Neural progenitor cell (in vitro differentiated cells): Measurements from ENCODE around the gene ABCG4. TPM values are rescaled to one million over a fixed set of nuclear protein-coding genes. Genes with fewer than 3 reads are reported as not detected.

Experiments used
- DNase-seq: peaks from one replicate; pipeline ENCODE4 v3.0.0-alpha.2; 2016; ENCODE audit warnings: low spot score
- H2AFZ ChIP-seq: fragments of 200-600 bp; sonication (generic); replicated peaks from 2 replicates; pipeline ENCODE4 v1.6.1; 2016; ENCODE audit warnings: antibody characterized with exemption
- H3F3A ChIP-seq: fragments of 200-600 bp; sonication (generic); 2 replicates; pipeline ENCODE4 v1.6.1; 2016; ENCODE audit warnings: antibody characterized with exemption, low read depth
- H3K27ac ChIP-seq: fragments of 200-600 bp; sonication (generic); 2 replicates; pipeline ENCODE4 v1.5.1; 2016; ENCODE audit warnings: mild to moderate bottlenecking
- H3K27me3 ChIP-seq: fragments of 200-600 bp; sonication (generic); 2 replicates; pipeline ENCODE4 v1.6.1; 2016; ENCODE audit warnings: mild to moderate bottlenecking, moderate library complexity
- H3K36me3 ChIP-seq: fragments of 200-600 bp; sonication (generic); 2 replicates; pipeline ENCODE4 v1.5.1; 2016
- H3K4me1 ChIP-seq: fragments of 200-600 bp; sonication (generic); 2 replicates; pipeline ENCODE4 v1.6.1; 2016; ENCODE audit warnings: mixed run types
- H3K4me2 ChIP-seq: fragments of 200-600 bp; sonication (generic); 2 replicates; pipeline ENCODE4 v1.6.1; 2016
- H3K4me3 ChIP-seq: fragments of 200-600 bp; sonication (generic); 2 replicates; pipeline ENCODE4 v1.5.1; 2016
- H3K79me2 ChIP-seq: fragments of 200-600 bp; sonication (generic); 2 replicates; pipeline ENCODE4 v1.6.1; 2016; ENCODE audit warnings: low read depth
- H3K9ac ChIP-seq: fragments of 200-600 bp; sonication (generic); 2 replicates; pipeline ENCODE4 v1.6.1; 2016
- H3K9me3 ChIP-seq: fragments of 200-600 bp; sonication (generic); 2 replicates; pipeline ENCODE4 v1.5.1; 2016; ENCODE audit warnings: low read depth
- H4K20me1 ChIP-seq: fragments of 200-600 bp; sonication (generic); 2 replicates; pipeline ENCODE4 v1.6.1; 2016; ENCODE audit warnings: low read depth
- H3K27ac Mint-ChIP-seq: 3 replicates; pipeline ENCODE4 v1.8.0; 2021; ENCODE audit warnings: mixed read lengths
- H3K27me3 Mint-ChIP-seq: 2 replicates; pipeline ENCODE4 v1.8.0; 2022; ENCODE audit warnings: low read depth, mild to moderate bottlenecking, inconsistent platforms, moderate library complexity, mixed read lengths; ENCODE audit not compliant: insufficient read depth
- H3K36me3 Mint-ChIP-seq: 3 replicates; pipeline ENCODE4 v1.8.0; 2021; ENCODE audit warnings: mixed read lengths
- H3K4me1 Mint-ChIP-seq: 3 replicates; pipeline ENCODE4 v1.8.0; 2021; ENCODE audit warnings: mixed read lengths
- H3K4me3 Mint-ChIP-seq: 3 replicates; pipeline ENCODE4 v1.8.0; 2021; ENCODE audit warnings: mild to moderate bottlenecking, moderate library complexity, mixed read lengths
- H3K9me3 Mint-ChIP-seq: 3 replicates; pipeline ENCODE4 v1.8.0; 2020; ENCODE audit warnings: mixed read lengths
- CTCF ChIP-seq: fragments of 200-600 bp; sonication (generic); IDR thresholded peaks from 2 replicates; pipeline ENCODE4 v1.5.1; 2017; ENCODE audit warnings: antibody characterized with exemption, mild to moderate bottlenecking
- EZH2 ChIP-seq: fragments of 200-600 bp; sonication (generic); IDR thresholded peaks from 2 replicates; pipeline ENCODE4 v1.6.1; 2017; ENCODE audit warnings: antibody characterized with exemption, mild to moderate bottlenecking, moderate library complexity
- EZH2phosphoT487 ChIP-seq: fragments of 200-600 bp; sonication (generic); IDR thresholded peaks from 2 replicates; pipeline ENCODE4 v1.6.1; 2017; ENCODE audit warnings: antibody characterized with exemption
- total RNA-seq: library from RNA; depleted of rRNA; stranded (reverse); fragments of >200 nt; gene quantifications from 2 replicates; pipeline ENCODE4 v1.2.3, GENCODE V29; 2015; ENCODE audit warnings: low replicate concordance

ABCG4 gene
- total RNA-seq = 0.24 and 0.65 TPM in 2 replicates

- peak within 1 kb of the TSS; percentile 88 for H3K4me3 Mint-ChIP-seq
These were observed at the start of gene ABCG4 for GRCh38 chr11:119149018-119149785. Gene ABCG4, plus strand, starts transcription at chr11:119149052. Its CDS starts 914 bp downstream, at chr11:119149966.

GRCh38 chr11:119099711-119100110 is 49.1 kb upstream of the ABCG4 start:
- Histone ChIP-seq H3K36me3 (no peaks in the 10 kb centered on the region), H4K20me1 (peaks cover under 1% of the 10 kb centered on the region), H3K27ac (no peak overlapping the region), H3K79me2 (peaks cover 39% of the 10 kb centered on the region), H3K9me3 (no peaks in the 10 kb centered on the region), H2AFZ (no peak overlapping the region), H3K4me2 (peak overlapping the region; percentile 99), H3K27me3 (no peaks in the 10 kb centered on the region), H3K4me3 (no peak overlapping the region), H3K4me1 (peaks cover 9% of the 10 kb centered on the region), H3F3A (peaks cover 44% of the 10 kb centered on the region), H3K9ac (no peak overlapping the region)
- no peak for TF ChIP-seq EZH2phosphoT487
- H3K36me3 Mint-ChIP-seq = peaks cover 22% of the 10 kb centered on the region
- DNase-seq = no peak
- peak overlapping the region; percentile 93 for H3K4me3 Mint-ChIP-seq
- H3K4me1 Mint-ChIP-seq = peaks cover 43% of the 10 kb centered on the region
- H3K9me3 Mint-ChIP-seq = no peaks in the 10 kb centered on the region
- no peak overlapping the region for H3K27ac Mint-ChIP-seq
- H3K27me3 Mint-ChIP-seq = peaks cover 7% of the 10 kb centered on the region

More at GRCh38 chr11:119149018-119149785, at the start of gene ABCG4:
- Histone ChIP-seq H3K27me3 (peaks cover 69% of the 10 kb centered on the region), H3K4me2 (peak within 1 kb of the TSS; percentile 99), H3K4me3 (peak within 1 kb of the TSS; percentile 68), H3K9me3 (no peaks in the 10 kb centered on the region), H4K20me1 (no peaks in the 10 kb centered on the region), H2AFZ (peak within 1 kb of the TSS; percentile 93), H3K4me1 (peaks cover 19% of the 10 kb centered on the region), H3K27ac (no peak within 1 kb of the TSS), H3K9ac (no peak within 1 kb of the TSS), H3K79me2 (no peaks in the 10 kb centered on the region), H3K36me3 (no peaks in the 10 kb centered on the region), H3F3A (peaks cover 31% of the 10 kb centered on the region)
- H3K9me3 Mint-ChIP-seq = no peaks in the 10 kb centered on the region
- TF ChIP-seq EZH2phosphoT487 (no peak), EZH2 (peak; percentile 74)
- H3K27ac Mint-ChIP-seq = peak within 1 kb of the TSS; percentile 69
- peak; percentile 78 for DNase-seq
- peaks cover 47% of the 10 kb centered on the region for H3K27me3 Mint-ChIP-seq
- peaks cover 27% of the 10 kb centered on the region for H3K4me1 Mint-ChIP-seq
- no peaks in the 10 kb centered on the region for H3K36me3 Mint-ChIP-seq

DNA sequence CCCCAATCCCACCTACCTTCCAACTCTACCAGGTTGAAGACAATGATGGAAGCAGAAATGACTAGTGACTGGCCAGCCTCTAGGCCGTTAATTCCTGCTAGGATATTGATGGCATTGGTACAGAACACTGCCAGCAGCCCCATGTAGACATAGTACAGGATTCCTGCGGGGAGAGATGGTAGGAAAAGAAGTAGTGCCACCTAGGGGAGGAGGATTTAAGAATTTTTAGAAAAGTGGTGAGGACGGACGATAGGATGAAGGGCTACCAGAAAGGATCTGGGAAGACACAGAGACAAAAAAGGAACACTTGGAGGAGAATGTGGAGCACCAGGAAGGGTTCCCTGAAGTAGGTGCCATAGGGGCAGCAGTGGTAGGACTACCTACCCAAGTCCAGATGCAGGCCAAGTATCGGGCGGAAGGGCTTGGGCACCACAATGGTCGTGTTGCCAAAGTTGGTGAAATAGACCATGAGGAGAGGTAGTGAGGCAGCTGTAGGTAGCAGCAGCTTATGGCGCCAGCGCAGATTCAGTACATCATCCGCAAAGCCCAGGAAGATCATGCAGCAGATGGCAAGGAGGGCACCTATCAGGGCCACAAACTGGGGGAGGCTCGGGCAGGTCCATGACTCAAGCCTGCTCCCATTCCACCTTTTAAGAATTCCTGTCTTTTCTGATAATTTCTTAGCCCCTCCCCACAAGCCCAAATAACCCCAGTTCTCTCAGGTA is 48.4 kb upstream of the ABCG4 start:
- Histone ChIP-seq H4K20me1 (no peaks in the 10 kb centered on the region), H3K9me3 (no peaks in the 10 kb centered on the region), H3F3A (peaks cover 44% of the 10 kb centered on the region), H3K36me3 (no peaks in the 10 kb centered on the region), H3K4me2 (peak overlapping the region; percentile 99), H2AFZ (no peak overlapping the region), H3K27ac (no peak overlapping the region), H3K27me3 (no peaks in the 10 kb centered on the region), H3K79me2 (peaks cover 33% of the 10 kb centered on the region), H3K4me3 (peak overlapping the region; percentile 89), H3K9ac (peak overlapping the region; percentile 85), H3K4me1 (peaks cover 9% of the 10 kb centered on the region)
- no peaks in the 10 kb centered on the region for H3K9me3 Mint-ChIP-seq
- H3K27me3 Mint-ChIP-seq = peaks cover 7% of the 10 kb centered on the region
- TF ChIP-seq EZH2phosphoT487 (no peak), CTCF (peak; percentile 59)
- peaks cover 43% of the 10 kb centered on the region for H3K4me1 Mint-ChIP-seq
- H3K36me3 Mint-ChIP-seq = peaks cover 22% of the 10 kb centered on the region
- no peak overlapping the region for H3K27ac Mint-ChIP-seq
- peak overlapping the region; percentile 93 for H3K4me3 Mint-ChIP-seq
- peak; percentile 55 for DNase-seq

DNA sequence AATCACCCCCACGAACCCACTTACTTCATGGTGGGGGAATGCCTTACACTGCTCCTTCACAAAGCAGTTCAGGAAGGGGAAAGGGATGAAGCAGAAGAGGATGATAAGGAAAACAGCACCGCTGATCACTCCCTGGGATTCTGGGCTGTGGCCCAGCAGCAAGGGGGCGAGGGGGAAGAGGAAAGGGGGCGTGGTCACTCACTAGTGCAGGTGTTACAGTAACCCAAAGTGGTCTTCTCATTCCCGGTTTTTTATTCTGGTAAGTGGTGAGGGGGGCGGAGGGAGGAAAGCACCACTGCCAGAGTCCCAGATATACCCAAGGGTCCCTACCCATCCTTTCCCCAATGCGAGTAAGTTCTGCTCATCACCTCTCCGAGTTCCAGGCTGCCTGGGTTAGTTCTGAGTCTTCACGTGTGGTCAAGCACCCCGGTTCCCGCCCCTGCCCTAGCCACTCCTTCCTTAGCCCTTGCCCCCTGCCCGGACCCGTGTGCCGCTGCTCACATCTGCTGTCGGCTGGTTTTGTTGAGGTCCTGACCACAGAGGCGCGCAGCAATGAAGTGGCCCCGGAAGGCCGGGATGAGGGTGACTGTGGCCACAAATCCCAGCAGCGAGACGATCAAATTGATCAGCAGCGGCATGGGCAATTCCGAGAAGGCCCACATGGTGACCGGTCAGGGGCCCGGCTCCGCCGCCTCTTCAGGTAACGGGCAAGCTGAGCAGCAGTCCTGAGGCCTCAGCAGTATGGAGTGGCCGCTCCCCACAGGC is 47.7 kb upstream of the ABCG4 start:
- Mint-ChIP-seq H3K27ac (peak overlapping the region; percentile 99), H3K4me1 (peaks cover 39% of the 10 kb centered on the region), H3K4me3 (peak overlapping the region; percentile 93), H3K27me3 (peaks cover 3% of the 10 kb centered on the region), H3K9me3 (no peaks in the 10 kb centered on the region), H3K36me3 (peaks cover 22% of the 10 kb centered on the region)
- no peaks in the 10 kb centered on the region for H3K36me3 ChIP-seq
- H3K27me3 ChIP-seq = no peaks in the 10 kb centered on the region
- peak; percentile 48 for DNase-seq
- H3K79me2 ChIP-seq = peaks cover 29% of the 10 kb centered on the region
- H3K4me2 ChIP-seq = peak overlapping the region; percentile 99
- H3K9me3 ChIP-seq = no peaks in the 10 kb centered on the region
- H3K9ac ChIP-seq = peak overlapping the region; percentile 85
- TF ChIP-seq CTCF (peak; percentile 25), EZH2phosphoT487 (no peak), EZH2 (no peak)
- peaks cover 42% of the 10 kb centered on the region for H3F3A ChIP-seq
- H3K4me3 ChIP-seq = peak overlapping the region; percentile 89
- H2AFZ ChIP-seq = peak overlapping the region; percentile 98
- peaks cover 9% of the 10 kb centered on the region for H3K4me1 ChIP-seq
- peak overlapping the region; percentile 97 for H3K27ac ChIP-seq
- no peaks in the 10 kb centered on the region for H4K20me1 ChIP-seq
